SK-N-SH (cell line): ENCODE measurements around the gene ABO. TPM values are rescaled to one million over a fixed set of nuclear protein-coding genes. Genes with fewer than 3 reads are reported as not detected.

ENCODE experiments used
- CTCF ChIA-PET: fragments of 300-600, 350-600 bp; formaldehyde crosslinking; extraction: SDS; loops from one replicate; lab custom pipeline; 2021; lab: Yijun Ruan, JAX
- POLR2A ChIA-PET: fragments of 350-600 bp; sonication (Branson Sonifier 250); formaldehyde crosslinking; extraction: SDS; loops from one replicate; lab custom pipeline; 2020; ENCODE audit warnings: antibody characterized with exemption, inconsistent platforms; lab: Yijun Ruan, JAX
- DNase-seq: peaks from one replicate; pipeline ENCODE4 v3.0.0; 2012
- H2AFZ ChIP-seq: fragments of 200-600 bp; sonication (generic); 2 replicates; pipeline ENCODE4 v1.8.1; 2016; ENCODE audit warnings: antibody characterized with exemption, mild to moderate bottlenecking, low read depth
- H3F3A ChIP-seq: fragments of 200-600 bp; sonication (generic); replicated peaks from 2 replicates; pipeline ENCODE3; 2016; ENCODE audit warnings: antibody characterized with exemption, mild to moderate bottlenecking; ENCODE audit not compliant: insufficient read depth
- H3K27ac ChIP-seq, 2 experiments: fragments of 200-500 bp in 1 of 2; fragments of 200-600 bp in 1 of 2; sonication (Bioruptor generic) in 1 of 2; sonication (generic), shearing (Covaris generic) in 1 of 2; 2 replicates each; pipeline versions ENCODE4 v1.5.1 to v1.6.1; 2014 to 2016; ENCODE audit warnings: low read depth in 2 of 2, inconsistent platforms in 1 of 2, low read length in 1 of 2, mild to moderate bottlenecking in 1 of 2, mixed read lengths in 1 of 2
- H3K27me3 ChIP-seq: fragments of 200-600 bp; sonication (generic), shearing (Covaris generic); 2 replicates; pipeline ENCODE4 v1.6.1; 2016; ENCODE audit warnings: mixed run types; ENCODE audit not compliant: insufficient read depth
- H3K36me3 ChIP-seq, 2 experiments: fragments of 200-500 bp in 1 of 2; fragments of 200-600 bp in 1 of 2; sonication (Bioruptor generic) in 1 of 2; sonication (generic) in 1 of 2; replicated peaks in 1 of 2; 2 replicates each; pipeline versions ENCODE3 to v1.5.1; 2014 to 2016; ENCODE audit warnings: low read length in 1 of 2, mild to moderate bottlenecking in 1 of 2; ENCODE audit not compliant: insufficient read depth in 2 of 2, control insufficient read depth in 1 of 2
- H3K4me1 ChIP-seq, 2 experiments: fragments of 200-500 bp in 1 of 2; fragments of 200-600 bp in 1 of 2; sonication (Bioruptor generic) in 1 of 2; sonication (generic), shearing (Covaris generic) in 1 of 2; 2 replicates each; pipeline versions ENCODE4 v1.5.1 to v1.6.1; 2014 to 2016; ENCODE audit warnings: low read depth in 1 of 2, low read length in 1 of 2, mixed run types in 1 of 2; ENCODE audit not compliant: insufficient read depth in 2 of 2, control insufficient read depth in 1 of 2
- H3K4me2 ChIP-seq: fragments of 200-600 bp; sonication (generic), shearing (Covaris generic); 2 replicates; pipeline ENCODE4 v1.6.1; 2017; ENCODE audit warnings: mixed run types
- H3K4me3 ChIP-seq, 2 experiments: fragments of 200-500 bp in 1 of 2; fragments of 200-600 bp in 1 of 2; sonication (Bioruptor generic) in 1 of 2; sonication (generic), shearing (Covaris generic) in 1 of 2; 2 replicates each; pipeline versions ENCODE4 v1.5.1 to v1.8.1; 2014 to 2016; ENCODE audit warnings: low read depth in 2 of 2, inconsistent platforms in 1 of 2, low read length in 1 of 2, mild to moderate bottlenecking in 1 of 2, mixed read lengths in 1 of 2, moderate library complexity in 1 of 2
- H3K79me2 ChIP-seq: fragments of 200-600 bp; sonication (generic); 2 replicates; pipeline ENCODE4 v1.8.1; 2017; ENCODE audit warnings: mild to moderate bottlenecking; ENCODE audit not compliant: insufficient read depth
- H3K9ac ChIP-seq: fragments of 200-600 bp; sonication (generic); 2 replicates; pipeline ENCODE4 v1.6.1; 2017; ENCODE audit warnings: mixed run types
- H3K9me2 ChIP-seq: fragments of 200-600 bp; sonication (generic); 2 replicates; pipeline ENCODE4 v1.6.1; 2017; ENCODE audit warnings: mixed run types
- H3K9me3 ChIP-seq: fragments of 200-600 bp; sonication (generic); 2 replicates; pipeline ENCODE4 v1.6.1; 2017; ENCODE audit warnings: mixed run types, mild to moderate bottlenecking, moderate library complexity
- H4K20me1 ChIP-seq: fragments of 200-600 bp; sonication (generic); 2 replicates; pipeline ENCODE4 v1.6.1; 2017; ENCODE audit warnings: mild to moderate bottlenecking, mixed run types; ENCODE audit not compliant: insufficient read depth
- CHD2 ChIP-seq: fragments of 150-350 bp; IDR thresholded peaks from 2 replicates; pipeline ENCODE4 v1.6.1; 2018; ENCODE audit warnings: low read length; ENCODE audit not compliant: partially characterized antibody
- CTCF ChIP-seq: fragments of 200-600 bp; sonication (generic); IDR thresholded peaks from 2 replicates; pipeline ENCODE4 v1.6.1; 2017; ENCODE audit warnings: antibody characterized with exemption, mild to moderate bottlenecking, moderate library complexity
- ELF1 ChIP-seq: IDR thresholded peaks from 2 replicates; pipeline ENCODE4 v1.4.0; 2012
- EP300 ChIP-seq, 2 experiments: IDR thresholded peaks; 2 replicates each; pipeline versions ENCODE4 v1.4.0 to v1.6.1; 2012; ENCODE audit warnings: borderline replicate concordance in 1 of 2, low read depth in 1 of 2, low read length in 1 of 2
- EZH2phosphoT487 ChIP-seq: fragments of 200-600 bp; sonication (generic); IDR thresholded peaks from 2 replicates; pipeline ENCODE4 v1.6.1; 2017; ENCODE audit warnings: low read depth, mixed run types, mild to moderate bottlenecking, antibody characterized with exemption, moderate library complexity, borderline replicate concordance
- FOXM1 ChIP-seq: IDR thresholded peaks from 2 replicates; pipeline ENCODE4 v1.4.0; 2012; ENCODE audit warnings: low read depth, mild to moderate bottlenecking
- IRF3 ChIP-seq: fragments of 150-350 bp; IDR thresholded peaks from 2 replicates; pipeline ENCODE4 v1.6.1; 2016; ENCODE audit warnings: mild to moderate bottlenecking, low read depth, low read length
- JUND ChIP-seq: IDR thresholded peaks from 2 replicates; pipeline ENCODE4 v1.4.0; 2012
- MAX ChIP-seq: IDR thresholded peaks from 2 replicates; pipeline ENCODE4 v1.4.0; 2012; ENCODE audit warnings: low read depth
- NRF1 ChIP-seq: IDR thresholded peaks from 2 replicates; pipeline ENCODE4 v1.6.1; 2012; ENCODE audit warnings: low read depth, mild to moderate bottlenecking, low read length
- PBX3 ChIP-seq: IDR thresholded peaks from 2 replicates; pipeline ENCODE4; 2012
- RCOR1 ChIP-seq: fragments of 150-350 bp; IDR thresholded peaks from 2 replicates; pipeline ENCODE4 v1.6.1; 2017; ENCODE audit warnings: antibody characterized with exemption, low read length
- REST ChIP-seq: IDR thresholded peaks from 2 replicates; pipeline ENCODE4 v1.6.1; 2012; ENCODE audit warnings: mild to moderate bottlenecking, low read depth, low read length, moderate library complexity
- RFX5 ChIP-seq: IDR thresholded peaks from 2 replicates; pipeline ENCODE4 v1.6.1; 2012; ENCODE audit warnings: mild to moderate bottlenecking, improper control_type of control experiment, low read length
- RXRA ChIP-seq: IDR thresholded peaks from 2 replicates; pipeline ENCODE4 v1.4.0; 2012; ENCODE audit warnings: low read depth, mild to moderate bottlenecking, borderline replicate concordance
- SMC3 ChIP-seq: IDR thresholded peaks from 2 replicates; pipeline ENCODE4 v1.6.1; 2012; ENCODE audit warnings: low read depth, low read length, improper control_type of control experiment
- TCF12 ChIP-seq: IDR thresholded peaks from 2 replicates; pipeline ENCODE4 v1.4.0; 2012
- USF1 ChIP-seq: IDR thresholded peaks from 2 replicates; pipeline ENCODE4 v1.4.0; 2012; ENCODE audit warnings: low read depth, borderline replicate concordance
- YY1 ChIP-seq: IDR thresholded peaks from 2 replicates; pipeline ENCODE4 v1.4.0; 2012; ENCODE audit warnings: low read depth, mild to moderate bottlenecking
- ZBTB33 ChIP-seq: IDR thresholded peaks from 2 replicates; pipeline ENCODE4 v1.4.0; 2012; ENCODE audit warnings: low read depth, borderline replicate concordance
- WGBS: methylation state at CpG from one replicate; pipeline ENCODE4 v1.1.6; 2017; ENCODE audit warnings: low lambda C conversion rate; 5-methylcytosine and 5-hydroxymethylcytosine counted together
- polyA plus RNA-seq, 3 experiments: library from polyadenylated mRNA; depleted of rRNA; stranded (reverse); fragments of >200 nt; gene quantifications; 2 replicates each; pipeline ENCODE4 v1.2.3, GENCODE V29; 2012

The ABO gene
- polyA plus RNA-seq, 1 of the 3 experiments (the other 2 are of a cell fraction): not detected

- Histone ChIP-seq H3K79me2 (no peaks in the 10 kb centered on the region), H3K4me3 (no peak overlapping the region), H3K27ac (no peak overlapping the region), H3K9me3 (no peaks in the 10 kb centered on the region), H3K4me2 (no peak overlapping the region), H3F3A (no peaks in the 10 kb centered on the region), H3K9ac (no peak overlapping the region), H3K9me2 (no peaks in the 10 kb centered on the region), H3K27me3 (peaks cover 17% of the 10 kb centered on the region; the same call in 1 of the 2 replicates), H3K36me3 (no peaks in the 10 kb centered on the region), H2AFZ (no peak overlapping the region), H3K4me1 (no peaks in the 10 kb centered on the region; a peak in 1 of 4 replicates), H4K20me1 (no peaks in the 10 kb centered on the region)
- ChIA-PET CTCF (interaction anchor here (1.8 kb wide), 1 partner anchor 71 kb away, joined by 5 read pairs; no protein-coding TSS in a partner anchor), POLR2A (no interaction called here)
- no peak for DNase-seq
- 51% methylated on average over 13 of the region's 13 CpGs for WGBS
- TF ChIP-seq JUND: no peak
- TF ChIP-seq EP300 (IDR thresholded peaks at IDR 0.05; ENCODE audit: borderline replicate concordance in 1 of 2, low read depth in 1 of 2, low read length in 1 of 2): no peak
- TF ChIP-seq YY1: no peak
- no peak for TF ChIP-seq REST
- no peak for TF ChIP-seq CHD2
- TF ChIP-seq CTCF: no peak
- no peak for TF ChIP-seq NRF1
- TF ChIP-seq ZBTB33: no peak
- no peak for TF ChIP-seq PBX3
- no peak for TF ChIP-seq EZH2phosphoT487
- TF ChIP-seq SMC3: no peak
- no peak for TF ChIP-seq MAX
- no peak for TF ChIP-seq USF1
- no peak for TF ChIP-seq RCOR1
- no peak for TF ChIP-seq ELF1
- TF ChIP-seq RXRA: no peak
- no peak for TF ChIP-seq RFX5
- no peak for TF ChIP-seq IRF3
- no peak for TF ChIP-seq TCF12
- TF ChIP-seq FOXM1: no peak
Measured at GRCh38 chr9:133257465-133257956, 17.5 kb downstream of the ABO start.
